ENCODE data around the gene TAX1BP3. TPM values are rescaled to one million over a fixed set of nuclear protein-coding genes. Genes with fewer than 3 reads are reported as not detected.

TAX1BP3 gene
- polyA plus RNA-seq, 2 of the 4 experiments (the other 2 are of a cell fraction) = 122 to 233 TPM

- no peak for TF ChIP-seq ZSCAN20 (CRISPR knock-in tag; IDR thresholded peaks at IDR 0.05)
- no peak for TF ChIP-seq MAFK (IDR thresholded peaks at IDR 0.05; ENCODE audit: partially characterized antibody)
- TF ChIP-seq FOSL2 (IDR thresholded peaks at IDR 0.05) = no peak
- no peak for TF ChIP-seq FOSL2 (CRISPR knock-in tag; IDR thresholded peaks at IDR 0.05)
- TF ChIP-seq ZNF302 (CRISPR knock-in tag; IDR thresholded peaks at IDR 0.05) = no peak
- TF ChIP-seq CHD4 (IDR thresholded peaks at IDR 0.05; ENCODE audit: borderline replicate concordance) = peak; percentile 63; the same call in 1 of the 2 replicates
- TF ChIP-seq, protein P1, sequence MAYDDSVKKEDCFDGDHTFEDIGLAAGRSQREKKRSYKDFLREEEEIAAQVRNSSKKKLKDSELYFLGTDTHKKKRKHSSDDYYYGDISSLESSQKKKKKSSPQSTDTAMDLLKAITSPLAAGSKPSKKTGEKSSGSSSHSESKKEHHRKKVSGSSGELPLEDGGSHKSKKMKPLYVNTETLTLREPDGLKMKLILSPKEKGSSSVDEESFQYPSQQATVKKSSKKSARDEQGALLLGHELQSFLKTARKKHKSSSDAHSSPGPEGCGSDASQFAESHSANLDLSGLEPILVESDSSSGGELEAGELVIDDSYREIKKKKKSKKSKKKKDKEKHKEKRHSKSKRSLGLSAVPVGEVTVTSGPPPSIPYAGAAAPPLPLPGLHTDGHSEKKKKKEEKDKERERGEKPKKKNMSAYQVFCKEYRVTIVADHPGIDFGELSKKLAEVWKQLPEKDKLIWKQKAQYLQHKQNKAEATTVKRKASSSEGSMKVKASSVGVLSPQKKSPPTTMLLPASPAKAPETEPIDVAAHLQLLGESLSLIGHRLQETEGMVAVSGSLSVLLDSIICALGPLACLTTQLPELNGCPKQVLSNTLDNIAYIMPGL (CRISPR knock-in tag; IDR thresholded peaks at IDR 0.05; ENCODE audit: borderline replicate concordance) = no peak
- no peak for TF ChIP-seq ZC3H11A (IDR thresholded peaks at IDR 0.05)
- TF ChIP-seq FOXS1 (CRISPR knock-in tag; IDR thresholded peaks at IDR 0.05) = no peak
- TF ChIP-seq RARB (CRISPR knock-in tag; IDR thresholded peaks at IDR 0.05) = no peak
- no peak for TF ChIP-seq GATA3 (IDR thresholded peaks at IDR 0.05; ENCODE audit: borderline replicate concordance)
- TF ChIP-seq, protein P2, sequence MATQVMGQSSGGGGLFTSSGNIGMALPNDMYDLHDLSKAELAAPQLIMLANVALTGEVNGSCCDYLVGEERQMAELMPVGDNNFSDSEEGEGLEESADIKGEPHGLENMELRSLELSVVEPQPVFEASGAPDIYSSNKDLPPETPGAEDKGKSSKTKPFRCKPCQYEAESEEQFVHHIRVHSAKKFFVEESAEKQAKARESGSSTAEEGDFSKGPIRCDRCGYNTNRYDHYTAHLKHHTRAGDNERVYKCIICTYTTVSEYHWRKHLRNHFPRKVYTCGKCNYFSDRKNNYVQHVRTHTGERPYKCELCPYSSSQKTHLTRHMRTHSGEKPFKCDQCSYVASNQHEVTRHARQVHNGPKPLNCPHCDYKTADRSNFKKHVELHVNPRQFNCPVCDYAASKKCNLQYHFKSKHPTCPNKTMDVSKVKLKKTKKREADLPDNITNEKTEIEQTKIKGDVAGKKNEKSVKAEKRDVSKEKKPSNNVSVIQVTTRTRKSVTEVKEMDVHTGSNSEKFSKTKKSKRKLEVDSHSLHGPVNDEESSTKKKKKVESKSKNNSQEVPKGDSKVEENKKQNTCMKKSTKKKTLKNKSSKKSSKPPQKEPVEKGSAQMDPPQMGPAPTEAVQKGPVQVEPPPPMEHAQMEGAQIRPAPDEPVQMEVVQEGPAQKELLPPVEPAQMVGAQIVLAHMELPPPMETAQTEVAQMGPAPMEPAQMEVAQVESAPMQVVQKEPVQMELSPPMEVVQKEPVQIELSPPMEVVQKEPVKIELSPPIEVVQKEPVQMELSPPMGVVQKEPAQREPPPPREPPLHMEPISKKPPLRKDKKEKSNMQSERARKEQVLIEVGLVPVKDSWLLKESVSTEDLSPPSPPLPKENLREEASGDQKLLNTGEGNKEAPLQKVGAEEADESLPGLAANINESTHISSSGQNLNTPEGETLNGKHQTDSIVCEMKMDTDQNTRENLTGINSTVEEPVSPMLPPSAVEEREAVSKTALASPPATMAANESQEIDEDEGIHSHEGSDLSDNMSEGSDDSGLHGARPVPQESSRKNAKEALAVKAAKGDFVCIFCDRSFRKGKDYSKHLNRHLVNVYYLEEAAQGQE (IDR thresholded peaks at IDR 0.05) = no peak
- no peak for TF ChIP-seq EHF (CRISPR knock-in tag; IDR thresholded peaks at IDR 0.05)
- no peak for TF ChIP-seq FOSB (CRISPR knock-in tag; IDR thresholded peaks at IDR 0.05)
- TF ChIP-seq MYC (IDR thresholded peaks at IDR 0.05; ENCODE audit: borderline replicate concordance, low read length) = no peak
- TF ChIP-seq HDAC2 (IDR thresholded peaks at IDR 0.05) = no peak
- no peak for TF ChIP-seq E2F6 (IDR thresholded peaks at IDR 0.05; ENCODE audit: borderline replicate concordance, low read depth)
- TF ChIP-seq KDM1A (IDR thresholded peaks at IDR 0.05; ENCODE audit: low read depth) = no peak
- TF ChIP-seq RAD21 (conservative IDR thresholded peaks at IDR 0.05 in 1 of 2, IDR thresholded peaks at IDR 0.05 in 1 of 2) = peak; percentile 61 to 73
- TF ChIP-seq, protein P3, sequence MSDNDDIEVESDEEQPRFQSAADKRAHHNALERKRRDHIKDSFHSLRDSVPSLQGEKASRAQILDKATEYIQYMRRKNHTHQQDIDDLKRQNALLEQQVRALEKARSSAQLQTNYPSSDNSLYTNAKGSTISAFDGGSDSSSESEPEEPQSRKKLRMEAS (IDR thresholded peaks at IDR 0.05) = no peak
- no peak for TF ChIP-seq ATOH8 (CRISPR knock-in tag; IDR thresholded peaks at IDR 0.05; ENCODE audit: low read depth)
Measured at GRCh38 chr17:3683054-3683511, 14.7 kb upstream of the TAX1BP3 start (continued).

- ATAC-seq = no peak
- POLR2A ChIA-PET = no interaction called here
- no peak for FAIRE-seq
- CTCF ChIA-PET = interaction anchor here (0.8 to 1.9 kb wide), 18 partner anchors 8 to 232 kb away, joined by 3 to 19 read pairs (median 5); partner anchors contain the start of genes HASPIN, ITGAE and NCBP3
- no peak for DNase-seq (ENCODE audit: low read depth in 1 of 2, low spot score in 1 of 2)
- 85% methylated on average over 12 of the region's 12 CpGs for WGBS (ENCODE audit: missing lambda C conversion rate)
- Histone ChIP-seq H3K4me3 (no peak overlapping the region), H3K4me2 (no peak overlapping the region), H3K4me1 (no peaks in the 10 kb centered on the region), H3K27ac (no peak overlapping the region), H3K9me3 (no peaks in the 10 kb centered on the region)
- no peak for TF ChIP-seq TP53 (CRISPR knock-in tag; IDR thresholded peaks at IDR 0.05)
- no peak for TF ChIP-seq CHD4 (IDR thresholded peaks at IDR 0.05; ENCODE audit: borderline replicate concordance)
- no peak for TF ChIP-seq NPAS2 (CRISPR knock-in tag; IDR thresholded peaks at IDR 0.05; ENCODE audit: borderline replicate concordance)
- no peak for TF ChIP-seq EP300 (IDR thresholded peaks at IDR 0.05)
- no peak for TF ChIP-seq GATA3 (IDR thresholded peaks at IDR 0.05; ENCODE audit: borderline replicate concordance)
- no peak for TF ChIP-seq FOSL2 (IDR thresholded peaks at IDR 0.05)
- no peak for TF ChIP-seq FOSL2 (CRISPR knock-in tag; IDR thresholded peaks at IDR 0.05)
- TF ChIP-seq, protein P4, sequence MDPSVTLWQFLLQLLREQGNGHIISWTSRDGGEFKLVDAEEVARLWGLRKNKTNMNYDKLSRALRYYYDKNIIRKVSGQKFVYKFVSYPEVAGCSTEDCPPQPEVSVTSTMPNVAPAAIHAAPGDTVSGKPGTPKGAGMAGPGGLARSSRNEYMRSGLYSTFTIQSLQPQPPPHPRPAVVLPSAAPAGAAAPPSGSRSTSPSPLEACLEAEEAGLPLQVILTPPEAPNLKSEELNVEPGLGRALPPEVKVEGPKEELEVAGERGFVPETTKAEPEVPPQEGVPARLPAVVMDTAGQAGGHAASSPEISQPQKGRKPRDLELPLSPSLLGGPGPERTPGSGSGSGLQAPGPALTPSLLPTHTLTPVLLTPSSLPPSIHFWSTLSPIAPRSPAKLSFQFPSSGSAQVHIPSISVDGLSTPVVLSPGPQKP (IDR thresholded peaks at IDR 0.05; ENCODE audit: low read depth, low read length) = no peak
- no peak for TF ChIP-seq ESRRA (IDR thresholded peaks at IDR 0.05; ENCODE audit: borderline replicate concordance, low read length)
- TF ChIP-seq RARB (CRISPR knock-in tag; IDR thresholded peaks at IDR 0.05) = no peak
- TF ChIP-seq FOSB (CRISPR knock-in tag; IDR thresholded peaks at IDR 0.05) = no peak
- TF ChIP-seq HOXB13 (CRISPR knock-in tag; IDR thresholded peaks at IDR 0.05; ENCODE audit: low read depth) = no peak
- TF ChIP-seq ZC3H11A (IDR thresholded peaks at IDR 0.05) = no peak
- TF ChIP-seq MAZ (IDR thresholded peaks at IDR 0.05; ENCODE audit: borderline replicate concordance, low read depth, low read length) = no peak
- TF ChIP-seq POLR2A (IDR thresholded peaks at IDR 0.05; ENCODE audit: low read length) = no peak
- TF ChIP-seq ZFP36 (IDR thresholded peaks at IDR 0.05; ENCODE audit: borderline replicate concordance, partially characterized antibody) = no peak
- TF ChIP-seq MYC (IDR thresholded peaks at IDR 0.05; ENCODE audit: borderline replicate concordance, low read length) = no peak
- TF ChIP-seq POLR2AphosphoS2 (conservative IDR thresholded peaks at IDR 0.05; ENCODE audit: low read length) = no peak
- TF ChIP-seq, protein P3 (IDR thresholded peaks at IDR 0.05) = no peak
Measured at GRCh38 chr17:3682033-3682432, 13.7 kb upstream of the TAX1BP3 start.

All from A549 (cell line).